Pancreas (tissue), 10 donors: ENCODE measurements around the gene PEX26. TPM values are rescaled to one million over a fixed set of nuclear protein-coding genes. Genes with fewer than 3 reads are reported as not detected.

Experiments used
- ATAC-seq, 4 donors: fragments of 200-7000 bp; cut with Tn5 transposase; one replicate each; pipeline versions ENCODE4 v1.8.0 to v1.9.1; 2020; ENCODE audit warnings: mild to moderate bottlenecking in 4 of 4, moderate library complexity in 4 of 4
- DNase-seq, 6 donors: peaks; one replicate each; pipeline ENCODE4 v3.0.0-alpha.2; 2020
- FAIRE-seq: peaks from 2 replicates; lab custom pipeline; 2012; peaks lifted over from hg19 to GRCh38; lab: Jason Lieb, UNC
- H3K27ac ChIP-seq, 4 donors: fragments of 200-600 bp; sonication (generic); 1 replicate in 3 of 4; 2 replicates in 1 of 4; pipeline versions ENCODE4 v1.5.0 to v1.8.0; 2020
- H3K27me3 ChIP-seq, 4 donors: fragments of 200-600 bp; one replicate each; pipeline ENCODE4 v1.8.0; 2021
- H3K36me3 ChIP-seq, 3 donors: fragments of 200-600 bp; sonication (generic) in 1 of 3; one replicate each; pipeline versions ENCODE4 v1.5.0 to v1.8.0; 2020 to 2021
- H3K4me1 ChIP-seq, 3 donors: fragments of 200-600 bp; one replicate each; pipeline ENCODE4 v1.8.0; 2021
- H3K4me3 ChIP-seq, 4 donors: fragments of 200-600 bp; sonication (generic) in 2 of 4; one replicate each; pipeline versions ENCODE4 v1.5.0 to v1.8.0; 2020 to 2021
- H3K9me3 ChIP-seq, 4 donors: fragments of 200-600 bp; one replicate each; pipeline ENCODE4 v1.8.0; 2021
- WGBS, 2 donors: extraction: QIAGEN DNeasy Blood & Tissue Kit; methylation state at CpG; one replicate each; pipeline ENCODE4 v1.1.7; 2013; 5-methylcytosine and 5-hydroxymethylcytosine counted together
- intact Hi-C, 3 donors: fragments of 100-400 bp; cut with DNase I; formaldehyde crosslinking; loops; one replicate each; pipeline versions ENCODE4 v1.11.1 to v1.14.2; 2022
- polyA plus RNA-seq, 2 donors: library from polyadenylated mRNA; stranded (reverse); fragments of 200-250 nt; gene quantifications; one replicate each; pipeline ENCODE4 v1.2.3, GENCODE V29; 2013
- total RNA-seq, 6 donors: library from RNA; stranded (reverse); fragmentation: NEBNext Ultra II Directional in 4 of 6; extraction: Animal tissue kit (Norgen Biotek cat#: 25700) in 4 of 6; gene quantifications; one replicate each; pipeline versions ENCODE4 v1.2.1 to v1.2.4, GENCODE V29; 2021 to 2023
- TF ChIP-seq, protein P1 (sequence below), 4 donors: fragments of 200-600 bp; sonication (generic) in 3 of 4; IDR thresholded peaks; one replicate each; pipeline versions ENCODE4 v1.5.0 to v1.8.0; 2021; ENCODE audit warnings: antibody characterized with exemption in 4 of 4
- donor health status: healthy with polysubstance abuse.
- donor health status: DM: no; HTN: no; CAD: no; lungs with moderate emphysema.
- donor health status: DM: no; HTN: no; CAD: no.
- donor health status: control.
- donor health status: control.
- donor health status: Bipolar disorder and iron deficiency.
- donor health status: DM: yes; HTN: yes; CAD: no.
- donor health status: DM: no; HTN: no; CAD: no.
- donor health status: DM: no; HTN: no; CAD: no.
- donor health status: DM: yes; HTN: yes; CAD: no.

PEX26 gene
- total and polyA plus RNA-seq, 8 donors: 9.3 to 26.5 (median 14.3) TPM

GRCh38 chr22:18112440-18112839 lies 34.6 kb downstream of the PEX26 start:
- intact Hi-C loops: no loop called here
- Histone ChIP-seq H3K27me3 (no peaks in the 10 kb centered on the region), H3K36me3 (no peaks in the 10 kb centered on the region), H3K4me1 (no peaks in the 10 kb centered on the region), H3K4me3 (no peak overlapping the region), H3K27ac (no peak overlapping the region), H3K9me3 (no peaks in the 10 kb centered on the region)
- 78 to 80% methylated on average over 6 of the region's 6 CpGs for WGBS, 2 donors
- TF ChIP-seq, protein P1, sequence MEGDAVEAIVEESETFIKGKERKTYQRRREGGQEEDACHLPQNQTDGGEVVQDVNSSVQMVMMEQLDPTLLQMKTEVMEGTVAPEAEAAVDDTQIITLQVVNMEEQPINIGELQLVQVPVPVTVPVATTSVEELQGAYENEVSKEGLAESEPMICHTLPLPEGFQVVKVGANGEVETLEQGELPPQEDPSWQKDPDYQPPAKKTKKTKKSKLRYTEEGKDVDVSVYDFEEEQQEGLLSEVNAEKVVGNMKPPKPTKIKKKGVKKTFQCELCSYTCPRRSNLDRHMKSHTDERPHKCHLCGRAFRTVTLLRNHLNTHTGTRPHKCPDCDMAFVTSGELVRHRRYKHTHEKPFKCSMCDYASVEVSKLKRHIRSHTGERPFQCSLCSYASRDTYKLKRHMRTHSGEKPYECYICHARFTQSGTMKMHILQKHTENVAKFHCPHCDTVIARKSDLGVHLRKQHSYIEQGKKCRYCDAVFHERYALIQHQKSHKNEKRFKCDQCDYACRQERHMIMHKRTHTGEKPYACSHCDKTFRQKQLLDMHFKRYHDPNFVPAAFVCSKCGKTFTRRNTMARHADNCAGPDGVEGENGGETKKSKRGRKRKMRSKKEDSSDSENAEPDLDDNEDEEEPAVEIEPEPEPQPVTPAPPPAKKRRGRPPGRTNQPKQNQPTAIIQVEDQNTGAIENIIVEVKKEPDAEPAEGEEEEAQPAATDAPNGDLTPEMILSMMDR (IDR thresholded peaks at IDR 0.05): no peak
- FAIRE-seq (no peak), DNase-seq (no peak), ATAC-seq (no peak)

- TF ChIP-seq, protein P1 (IDR thresholded peaks at IDR 0.05): no peak
- no peaks in the 10 kb centered on the region for H3K4me1 ChIP-seq
- FAIRE-seq: no peak
- 83 to 94% methylated on average over 11 of the region's 11 CpGs for WGBS, 2 donors
- no peak for ATAC-seq
- H3K36me3 ChIP-seq: no peaks in the 10 kb centered on the region
- H3K27me3 ChIP-seq: no peaks in the 10 kb centered on the region
- no peak overlapping the region for H3K4me3 ChIP-seq
- intact Hi-C loops: no loop called here
- no peak for DNase-seq
- no peaks in the 10 kb centered on the region for H3K9me3 ChIP-seq
- no peak overlapping the region for H3K27ac ChIP-seq
Measured at GRCh38 chr22:18113680-18114394, 36.0 kb downstream of the PEX26 start.

- TF ChIP-seq, protein P1 (IDR thresholded peaks at IDR 0.05): no peak
- ATAC-seq: no peak
- 46 to 62% methylated on average over 4 of the region's 4 CpGs for WGBS, 2 donors
- no peaks in the 10 kb centered on the region for H3K9me3 ChIP-seq
- intact Hi-C loops: no loop called here
- no peak overlapping the region for H3K27ac ChIP-seq
- H3K4me3 ChIP-seq: no peak overlapping the region
- H3K4me1 ChIP-seq: no peaks in the 10 kb centered on the region
- no peaks in the 10 kb centered on the region for H3K36me3 ChIP-seq
- no peak for FAIRE-seq
- DNase-seq: no peak
- no peaks in the 10 kb centered on the region for H3K27me3 ChIP-seq
Measured at GRCh38 chr22:18114495-18114894, 36.7 kb downstream of the PEX26 start.

DNA sequence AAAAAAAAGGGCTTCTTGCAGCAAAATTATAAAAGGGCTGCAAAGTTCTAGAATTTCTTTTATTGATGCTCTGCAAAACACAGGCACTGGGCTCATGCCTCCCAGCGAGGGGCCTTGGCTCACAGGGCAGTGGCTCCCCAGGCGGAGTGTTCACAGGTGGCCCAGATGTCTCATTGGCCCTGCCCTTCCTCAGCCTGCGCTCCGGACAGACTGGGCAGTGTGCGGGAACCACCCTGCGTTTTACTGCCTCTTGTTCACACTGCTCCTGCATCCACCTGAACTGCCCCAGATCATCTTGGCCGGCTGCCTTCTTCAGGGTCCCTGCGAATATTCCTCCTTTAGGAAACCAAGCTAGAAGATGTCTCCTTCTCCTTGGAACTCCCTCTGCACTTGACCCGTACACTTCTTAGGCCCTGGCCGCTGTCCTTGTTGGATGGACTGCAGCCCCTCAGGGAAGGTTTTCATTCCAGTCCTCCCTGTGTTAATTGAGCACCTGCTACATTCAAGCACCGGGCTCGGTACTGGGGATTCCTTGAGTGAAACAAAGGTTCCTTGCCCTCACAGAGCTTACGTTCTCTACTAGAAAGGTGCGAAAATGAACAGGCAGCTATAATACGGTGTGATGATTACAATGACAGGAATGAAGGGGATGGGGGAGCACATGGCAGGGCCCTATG lies 37.3 kb downstream of the PEX26 start:
- ATAC-seq (no peak), DNase-seq (no peak), FAIRE-seq (no peak)
- Histone ChIP-seq H3K4me3 (no peak overlapping the region), H3K4me1 (no peaks in the 10 kb centered on the region), H3K27me3 (no peaks in the 10 kb centered on the region), H3K9me3 (no peaks in the 10 kb centered on the region), H3K27ac (no peak overlapping the region), H3K36me3 (no peaks in the 10 kb centered on the region)
- TF ChIP-seq, protein P1 (IDR thresholded peaks at IDR 0.05): no peak
- intact Hi-C loops: no loop called here
- WGBS, 2 donors: 92 to 96% methylated on average over 15 of the region's 15 CpGs

DNA sequence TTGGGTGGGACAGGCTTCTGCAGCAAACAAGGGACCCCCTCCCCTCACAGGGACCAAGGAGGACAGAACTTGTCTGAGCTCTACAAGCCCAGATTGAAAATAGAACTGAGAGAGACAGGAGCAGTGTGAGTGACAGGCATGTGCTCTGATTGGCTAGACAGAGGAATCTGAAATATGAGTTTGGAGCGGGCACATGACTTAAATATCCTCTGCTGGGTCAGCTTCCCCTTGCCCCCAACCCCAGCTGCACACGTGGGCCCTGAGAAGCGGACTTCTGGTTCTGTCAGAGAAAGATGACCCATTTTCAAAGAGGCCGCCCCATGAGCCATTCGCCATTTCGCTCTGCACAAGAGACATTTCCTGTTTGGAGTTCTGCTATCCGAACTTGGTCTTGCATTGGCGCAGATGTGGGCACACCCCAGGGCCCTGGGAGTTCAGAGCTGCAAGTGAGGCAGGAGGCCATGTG lies 38.1 kb downstream of the PEX26 start:
- no peak for FAIRE-seq
- intact Hi-C loops: no loop called here
- no peaks in the 10 kb centered on the region for H3K27me3 ChIP-seq

More for the DNA sequence above, 38.1 kb downstream of the PEX26 start:
- DNase-seq (no peak), ATAC-seq (no peak)
- H3K9me3 ChIP-seq: no peaks in the 10 kb centered on the region
- H3K27ac ChIP-seq: no peak overlapping the region
- no peaks in the 10 kb centered on the region for H3K4me1 ChIP-seq
- no peak overlapping the region for H3K4me3 ChIP-seq
- H3K36me3 ChIP-seq: no peaks in the 10 kb centered on the region
- WGBS, 2 donors: 86 to 89% methylated on average over 8 of the region's 8 CpGs
- TF ChIP-seq, protein P1 (IDR thresholded peaks at IDR 0.05): no peak
